Measurements from ENCODE around the gene OTOF.

DNA sequence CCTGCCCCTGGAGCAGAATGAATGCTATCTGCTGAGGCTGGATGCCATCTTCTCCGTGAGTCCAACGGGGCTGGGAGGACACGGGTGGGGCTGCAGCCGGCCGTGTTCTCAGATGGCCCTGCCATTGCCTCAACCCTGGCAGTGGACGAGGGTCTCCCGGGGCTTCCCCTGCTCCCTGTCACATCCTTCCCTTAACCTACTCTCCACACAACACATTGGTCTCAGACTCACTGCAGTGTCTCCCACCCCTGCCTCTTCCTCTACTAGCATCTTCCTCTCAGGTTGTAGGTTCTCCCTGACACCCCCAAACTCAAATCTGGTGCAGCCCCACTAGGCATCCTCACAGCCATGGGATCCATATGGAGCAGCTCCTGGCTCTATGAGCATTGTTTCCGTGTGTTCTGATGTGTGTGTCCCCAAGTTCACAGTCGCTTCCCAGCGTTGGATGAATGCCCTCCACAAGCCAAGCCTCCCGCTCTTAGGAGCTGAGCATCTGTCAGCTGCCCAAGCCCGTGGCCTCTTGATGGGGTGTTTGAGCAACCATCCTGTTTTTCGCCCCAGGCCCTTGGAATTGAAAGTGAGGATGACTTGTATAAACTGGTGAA is 27.8 kb downstream of the OTOF start:
- TF ChIP-seq, protein P1, sequence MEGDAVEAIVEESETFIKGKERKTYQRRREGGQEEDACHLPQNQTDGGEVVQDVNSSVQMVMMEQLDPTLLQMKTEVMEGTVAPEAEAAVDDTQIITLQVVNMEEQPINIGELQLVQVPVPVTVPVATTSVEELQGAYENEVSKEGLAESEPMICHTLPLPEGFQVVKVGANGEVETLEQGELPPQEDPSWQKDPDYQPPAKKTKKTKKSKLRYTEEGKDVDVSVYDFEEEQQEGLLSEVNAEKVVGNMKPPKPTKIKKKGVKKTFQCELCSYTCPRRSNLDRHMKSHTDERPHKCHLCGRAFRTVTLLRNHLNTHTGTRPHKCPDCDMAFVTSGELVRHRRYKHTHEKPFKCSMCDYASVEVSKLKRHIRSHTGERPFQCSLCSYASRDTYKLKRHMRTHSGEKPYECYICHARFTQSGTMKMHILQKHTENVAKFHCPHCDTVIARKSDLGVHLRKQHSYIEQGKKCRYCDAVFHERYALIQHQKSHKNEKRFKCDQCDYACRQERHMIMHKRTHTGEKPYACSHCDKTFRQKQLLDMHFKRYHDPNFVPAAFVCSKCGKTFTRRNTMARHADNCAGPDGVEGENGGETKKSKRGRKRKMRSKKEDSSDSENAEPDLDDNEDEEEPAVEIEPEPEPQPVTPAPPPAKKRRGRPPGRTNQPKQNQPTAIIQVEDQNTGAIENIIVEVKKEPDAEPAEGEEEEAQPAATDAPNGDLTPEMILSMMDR (conservative IDR thresholded peaks at IDR 0.05; ENCODE audit: low read depth, low read length) = no peak
- TF ChIP-seq EZH2 (IDR thresholded peaks at IDR 0.05; ENCODE audit: borderline replicate concordance, low read depth, low read length, poor library complexity, severe bottlenecking) = no peak

Measured in A673 (cell line).